ENCODE results near the gene TFEB. TPM values are rescaled to one million over a fixed set of nuclear protein-coding genes. Genes with fewer than 3 reads are reported as not detected.

The TFEB gene
- polyA plus RNA-seq, 1 donor (not counting 4 experiments of a cell fraction or from before 2014, with no cell fraction given), result 4.3 TPM

DNA sequence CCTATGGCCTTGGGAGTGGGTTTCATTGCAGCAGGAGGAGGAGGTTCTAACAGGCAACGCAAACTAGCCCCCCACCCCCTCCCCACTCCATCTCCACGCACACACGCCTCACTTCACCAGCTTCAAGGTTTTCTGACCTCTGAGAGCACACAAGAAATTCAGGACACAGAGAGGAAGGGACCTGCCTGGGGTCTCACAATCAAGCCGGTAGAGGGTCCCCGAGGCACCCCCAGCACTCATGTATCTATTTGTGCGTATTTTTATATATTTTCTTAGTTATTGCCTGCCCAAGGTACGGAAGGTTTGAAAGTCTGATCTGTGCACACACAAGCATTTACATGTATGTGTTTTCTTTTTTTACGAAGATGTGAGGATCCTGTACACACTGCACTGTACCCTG lies 80.2 kb downstream of the TFEB start:
- TF ChIP-seq, protein P1, sequence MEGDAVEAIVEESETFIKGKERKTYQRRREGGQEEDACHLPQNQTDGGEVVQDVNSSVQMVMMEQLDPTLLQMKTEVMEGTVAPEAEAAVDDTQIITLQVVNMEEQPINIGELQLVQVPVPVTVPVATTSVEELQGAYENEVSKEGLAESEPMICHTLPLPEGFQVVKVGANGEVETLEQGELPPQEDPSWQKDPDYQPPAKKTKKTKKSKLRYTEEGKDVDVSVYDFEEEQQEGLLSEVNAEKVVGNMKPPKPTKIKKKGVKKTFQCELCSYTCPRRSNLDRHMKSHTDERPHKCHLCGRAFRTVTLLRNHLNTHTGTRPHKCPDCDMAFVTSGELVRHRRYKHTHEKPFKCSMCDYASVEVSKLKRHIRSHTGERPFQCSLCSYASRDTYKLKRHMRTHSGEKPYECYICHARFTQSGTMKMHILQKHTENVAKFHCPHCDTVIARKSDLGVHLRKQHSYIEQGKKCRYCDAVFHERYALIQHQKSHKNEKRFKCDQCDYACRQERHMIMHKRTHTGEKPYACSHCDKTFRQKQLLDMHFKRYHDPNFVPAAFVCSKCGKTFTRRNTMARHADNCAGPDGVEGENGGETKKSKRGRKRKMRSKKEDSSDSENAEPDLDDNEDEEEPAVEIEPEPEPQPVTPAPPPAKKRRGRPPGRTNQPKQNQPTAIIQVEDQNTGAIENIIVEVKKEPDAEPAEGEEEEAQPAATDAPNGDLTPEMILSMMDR (optimal IDR thresholded peaks at IDR 0.05 in 1 of 3, IDR thresholded peaks at IDR 0.05 in 1 of 3, conservative IDR thresholded peaks at IDR 0.05 in 1 of 3; ENCODE audit: extremely low read depth in 1 of 3, insufficient read depth in 2 of 3, low read length in 3 of 3), result no peak
- no peak for TF ChIP-seq EZH2 (IDR thresholded peaks at IDR 0.05; ENCODE audit: low read length)
- Histone ChIP-seq H3K27ac (ENCODE audit: control insufficient read depth, insufficient read depth, low read length) (no peak overlapping the region), H3K36me3 (ENCODE audit: control insufficient read depth in 2 of 2, extremely low read depth in 1 of 2, insufficient read depth in 2 of 2, low read length in 2 of 2) (peaks cover 10 to 21% of the 10 kb centered on the region in 2 experiments), H4K20me1 (ENCODE audit: control insufficient read depth, extremely low read depth, insufficient read depth, low read length) (peaks cover 3% of the 10 kb centered on the region), H3K9ac (ENCODE audit: control insufficient read depth, extremely low read depth, insufficient read depth, low read length) (no peak overlapping the region), H2AFZ (ENCODE audit: control insufficient read depth, low read length) (no peak overlapping the region), H3K9me1 (ENCODE audit: control insufficient read depth, extremely low read depth, insufficient read depth, low read length) (no peaks in the 10 kb centered on the region), H3K4me2 (ENCODE audit: control insufficient read depth, extremely low read depth, insufficient read depth, low read depth, low read length) (no peak overlapping the region), H3K4me3 (ENCODE audit: control insufficient read depth in 2 of 3, extremely low read depth in 1 of 3, insufficient read depth in 2 of 3, low read depth in 1 of 3, low read length in 3 of 3) (no peak overlapping the region), H3K4me1 (ENCODE audit: control insufficient read depth, extremely low read depth, insufficient read depth, low read length) (no peaks in the 10 kb centered on the region), H3K9me3 (ENCODE audit: control insufficient read depth, low read depth, low read length) (no peaks in the 10 kb centered on the region), H3K27me3 (ENCODE audit: control insufficient read depth, extremely low read depth, insufficient read depth, low read length) (peaks cover 30% of the 10 kb centered on the region), H3K79me2 (ENCODE audit: control insufficient read depth, insufficient read depth, low read length) (no peaks in the 10 kb centered on the region)
- dilution Hi-C loops (cut with MboI; ENCODE audit: extremely low pct_ligation_motif_present, low sequenced_read_pairs), result no loop called here
- DNase-seq (ENCODE audit: low read depth, low spot score) (no peak), FAIRE-seq (no peak)

DNA sequence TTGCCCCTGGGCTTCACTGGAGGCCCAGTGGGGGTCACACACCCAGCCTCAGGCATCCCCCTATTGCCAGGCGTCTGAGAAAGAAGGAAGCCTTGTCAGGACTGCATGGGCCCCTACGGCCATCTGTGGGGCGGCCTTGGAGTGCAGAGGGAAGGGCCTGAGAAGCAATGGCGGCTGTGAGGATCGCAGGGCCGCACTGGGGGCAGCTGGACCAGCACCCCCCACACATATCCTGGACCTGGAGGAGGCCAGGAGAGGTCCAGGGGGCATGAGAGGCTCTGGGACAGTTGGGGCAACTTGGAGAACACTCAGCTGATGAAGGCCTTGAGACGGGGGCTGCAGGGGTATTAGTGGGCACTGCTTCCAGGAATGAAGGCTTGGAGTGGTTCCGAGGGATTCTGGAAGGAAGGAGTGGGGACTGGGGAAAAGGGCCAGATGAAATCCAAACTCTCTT lies 80.7 kb downstream of the TFEB start:
- no peak overlapping the region for H3K4me2 ChIP-seq (ENCODE audit: control insufficient read depth, extremely low read depth, insufficient read depth, low read depth, low read length)

More for the DNA sequence above, 80.7 kb downstream of the TFEB start:
- dilution Hi-C loops (cut with MboI; ENCODE audit: extremely low pct_ligation_motif_present, low sequenced_read_pairs), result no loop called here
- Histone ChIP-seq H3K36me3 (ENCODE audit: control insufficient read depth in 2 of 2, extremely low read depth in 1 of 2, insufficient read depth in 2 of 2, low read length in 2 of 2) (peaks cover 15 to 22% of the 10 kb centered on the region in 2 experiments), H3K9me1 (ENCODE audit: control insufficient read depth, extremely low read depth, insufficient read depth, low read length) (no peaks in the 10 kb centered on the region), H3K9ac (ENCODE audit: control insufficient read depth, extremely low read depth, insufficient read depth, low read length) (no peak overlapping the region), H3K4me3 (ENCODE audit: control insufficient read depth in 2 of 3, extremely low read depth in 1 of 3, insufficient read depth in 2 of 3, low read depth in 1 of 3, low read length in 3 of 3) (no peak overlapping the region), H3K79me2 (ENCODE audit: control insufficient read depth, insufficient read depth, low read length) (no peaks in the 10 kb centered on the region), H4K20me1 (ENCODE audit: control insufficient read depth, extremely low read depth, insufficient read depth, low read length) (peaks cover 3% of the 10 kb centered on the region), H3K4me1 (ENCODE audit: control insufficient read depth, extremely low read depth, insufficient read depth, low read length) (no peaks in the 10 kb centered on the region), H3K9me3 (ENCODE audit: control insufficient read depth, low read depth, low read length) (no peaks in the 10 kb centered on the region), H3K27ac (ENCODE audit: control insufficient read depth, insufficient read depth, low read length) (no peak overlapping the region), H3K27me3 (ENCODE audit: control insufficient read depth, extremely low read depth, insufficient read depth, low read length) (peaks cover 25% of the 10 kb centered on the region), H2AFZ (ENCODE audit: control insufficient read depth, low read length) (no peak overlapping the region)
- TF ChIP-seq, protein P1 (optimal IDR thresholded peaks at IDR 0.05 in 1 of 3, IDR thresholded peaks at IDR 0.05 in 1 of 3, conservative IDR thresholded peaks at IDR 0.05 in 1 of 3; ENCODE audit: extremely low read depth in 1 of 3, insufficient read depth in 2 of 3, low read length in 3 of 3), result no peak
- no peak for TF ChIP-seq EZH2 (IDR thresholded peaks at IDR 0.05; ENCODE audit: low read length)
- DNase-seq (ENCODE audit: low read depth, low spot score) (no peak), FAIRE-seq (no peak)
